Tibial nerve (tissue), 4 donors: ENCODE data around the gene GLIS2.

Source experiments
- EP300 ChIP-seq, 2 donors: sonication (generic); formaldehyde crosslinking; IDR thresholded peaks; one replicate each; pipeline ENCODE4 v1.6.1; 2017; ENCODE audit warnings: antibody characterized with exemption in 2 of 2, mild to moderate bottlenecking in 1 of 2
- POLR2A ChIP-seq, 2 donors: fragments of 450-650 bp; IDR thresholded peaks; one replicate each; pipeline ENCODE4 v1.6.1; 2017; ENCODE audit warnings: antibody characterized with exemption in 2 of 2, mild to moderate bottlenecking in 2 of 2, moderate library complexity in 2 of 2
- TF ChIP-seq, protein P1 (sequence below), 5 experiments: fragments of 200-600 bp in 3 of 5; fragments of 450-650 bp in 2 of 5; sonication (generic) in 3 of 5; IDR thresholded peaks; one replicate each; pipeline ENCODE4 v1.5.1; 2016 to 2019; ENCODE audit warnings: antibody characterized with exemption in 5 of 5, mild to moderate bottlenecking in 3 of 5, moderate library complexity in 2 of 5

DNA sequence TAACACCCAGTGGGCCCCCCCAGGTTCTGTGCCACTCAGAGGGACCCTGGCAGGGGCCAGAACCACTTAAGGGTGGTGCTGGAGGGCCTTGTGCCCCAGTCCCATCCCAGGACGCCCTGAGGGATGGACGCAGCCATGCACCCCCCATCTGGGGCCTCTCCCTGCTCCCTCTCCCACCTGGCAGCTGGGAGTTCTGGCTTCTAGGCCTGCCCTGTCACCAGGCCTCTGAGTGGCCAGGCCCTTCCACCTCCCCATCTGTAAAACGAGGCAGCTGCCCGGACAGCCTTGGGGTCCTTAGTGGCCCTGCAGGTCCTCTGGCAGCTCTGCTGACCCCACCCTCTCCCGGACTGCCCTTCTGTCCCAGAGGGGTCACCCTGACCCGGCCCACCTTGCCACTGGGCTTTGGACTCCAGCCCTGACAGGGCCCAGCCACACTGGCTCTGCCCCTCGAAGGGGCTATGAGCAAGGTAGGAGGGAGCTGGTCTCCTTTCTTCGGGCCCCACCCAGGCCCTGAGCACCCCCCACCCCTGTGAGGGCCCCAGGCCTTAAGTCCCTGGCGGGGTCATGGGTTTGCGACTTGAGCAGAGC lies 22.9 kb downstream of the GLIS2 start:
- TF ChIP-seq, protein P1, sequence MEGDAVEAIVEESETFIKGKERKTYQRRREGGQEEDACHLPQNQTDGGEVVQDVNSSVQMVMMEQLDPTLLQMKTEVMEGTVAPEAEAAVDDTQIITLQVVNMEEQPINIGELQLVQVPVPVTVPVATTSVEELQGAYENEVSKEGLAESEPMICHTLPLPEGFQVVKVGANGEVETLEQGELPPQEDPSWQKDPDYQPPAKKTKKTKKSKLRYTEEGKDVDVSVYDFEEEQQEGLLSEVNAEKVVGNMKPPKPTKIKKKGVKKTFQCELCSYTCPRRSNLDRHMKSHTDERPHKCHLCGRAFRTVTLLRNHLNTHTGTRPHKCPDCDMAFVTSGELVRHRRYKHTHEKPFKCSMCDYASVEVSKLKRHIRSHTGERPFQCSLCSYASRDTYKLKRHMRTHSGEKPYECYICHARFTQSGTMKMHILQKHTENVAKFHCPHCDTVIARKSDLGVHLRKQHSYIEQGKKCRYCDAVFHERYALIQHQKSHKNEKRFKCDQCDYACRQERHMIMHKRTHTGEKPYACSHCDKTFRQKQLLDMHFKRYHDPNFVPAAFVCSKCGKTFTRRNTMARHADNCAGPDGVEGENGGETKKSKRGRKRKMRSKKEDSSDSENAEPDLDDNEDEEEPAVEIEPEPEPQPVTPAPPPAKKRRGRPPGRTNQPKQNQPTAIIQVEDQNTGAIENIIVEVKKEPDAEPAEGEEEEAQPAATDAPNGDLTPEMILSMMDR (IDR thresholded peaks at IDR 0.05), result no peak
- TF ChIP-seq POLR2A (IDR thresholded peaks at IDR 0.05) (no peak), EP300 (IDR thresholded peaks at IDR 0.05) (no peak)
